ENCODE results near the gene PIEZO2.

- TF ChIP-seq CTCF (IDR thresholded peaks at IDR 0.05), result no peak
- no peak for TF ChIP-seq POLR2A (IDR thresholded peaks at IDR 0.05)
- no peak for TF ChIP-seq EP300 (IDR thresholded peaks at IDR 0.05)
- no peak for TF ChIP-seq POLR2AphosphoS5 (IDR thresholded peaks at IDR 0.05)
Observed at GRCh38 chr18:10838553-10838952, 310.8 kb downstream of the PIEZO2 start.
